HG03520 (cell line): Measurements from ENCODE around the gene ADAP1.

Source experiments
- ATAC-seq: cut with Tn5 transposase; IDR thresholded peaks from one replicate; pipeline ENCODE4 v1.9.1; 2021; ENCODE audit warnings: mild to moderate bottlenecking, moderate library complexity; ENCODE audit not compliant: unreplicated experiment

Gene ADAP1

DNA sequence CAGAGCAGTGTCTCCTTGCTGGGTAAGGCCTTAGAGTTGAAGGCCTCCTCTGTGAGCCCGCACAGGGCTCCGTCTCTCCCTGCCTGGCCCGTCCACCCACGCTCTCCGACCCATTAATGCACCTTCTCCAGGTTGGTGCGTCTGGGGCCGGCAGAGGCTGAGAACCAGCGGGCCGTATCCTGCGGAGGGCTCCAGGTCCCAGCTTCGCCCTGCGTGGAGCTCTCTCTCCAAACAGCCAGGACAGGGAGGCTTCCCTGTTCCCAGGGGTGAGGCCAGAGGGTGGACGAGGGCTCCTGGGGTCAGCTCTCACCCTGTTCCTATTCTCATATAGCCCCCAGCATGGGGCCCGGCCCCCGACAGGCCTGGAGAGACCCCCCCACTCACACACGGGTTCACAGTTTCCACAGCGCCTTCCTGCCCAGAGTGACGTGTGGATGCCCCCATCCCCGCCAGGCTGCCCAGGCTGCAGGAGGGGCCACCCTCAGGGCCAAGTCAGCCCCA lies 43.5 kb downstream of the ADAP1 start:
- no peak for ATAC-seq

DNA sequence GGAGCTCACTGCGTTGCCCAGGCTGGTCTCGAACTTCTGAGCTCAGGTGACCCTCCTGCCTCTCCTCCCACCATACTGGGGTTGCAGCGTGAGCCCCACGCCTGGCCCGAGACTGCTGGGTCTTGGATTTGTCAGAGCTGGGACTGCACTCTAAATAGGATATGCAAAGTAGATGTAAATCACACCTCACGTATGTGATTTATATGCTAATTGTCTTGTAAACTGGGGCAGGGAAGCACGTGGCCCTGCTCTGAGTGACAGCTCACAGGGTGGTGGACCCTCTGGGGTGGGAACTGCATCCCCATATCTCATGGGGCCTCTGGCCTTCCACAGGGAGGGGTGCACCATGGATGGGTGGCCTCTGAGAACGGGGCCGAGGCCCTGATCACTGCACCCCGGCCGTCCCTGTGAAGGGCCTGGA lies 44.0 kb downstream of the ADAP1 start:
- ATAC-seq = no peak

- no peak for ATAC-seq
Observed at GRCh38 chr7:909358-910329, 44.8 kb downstream of the ADAP1 start.

- peak; percentile 66 for ATAC-seq
Observed at GRCh38 chr7:908591-909357, 45.7 kb downstream of the ADAP1 start.

DNA sequence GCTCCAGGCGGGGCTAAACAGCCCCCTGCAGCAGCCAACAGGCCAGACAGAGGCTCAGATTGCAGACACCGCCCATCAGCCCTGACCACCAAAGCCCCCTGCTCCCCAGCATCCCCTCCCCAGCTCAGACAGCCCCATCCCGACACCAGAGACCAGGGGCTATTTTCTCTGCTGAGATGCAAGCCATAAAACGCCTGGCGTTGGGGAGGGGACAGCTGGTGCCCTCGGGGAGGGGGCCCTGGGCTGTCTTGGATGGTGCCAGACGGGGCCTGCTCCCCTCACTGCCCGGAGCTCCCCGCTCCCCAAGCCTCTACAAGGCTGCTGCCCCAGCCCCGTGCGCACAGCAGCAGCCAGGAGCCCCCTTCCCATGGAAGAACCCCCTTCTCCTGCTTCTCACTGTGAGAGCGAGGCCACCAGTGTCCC lies 46.3 kb downstream of the ADAP1 start:
- no peak for ATAC-seq

- ATAC-seq = no peak
Observed at GRCh38 chr7:907158-907980, 47.1 kb downstream of the ADAP1 start.

DNA sequence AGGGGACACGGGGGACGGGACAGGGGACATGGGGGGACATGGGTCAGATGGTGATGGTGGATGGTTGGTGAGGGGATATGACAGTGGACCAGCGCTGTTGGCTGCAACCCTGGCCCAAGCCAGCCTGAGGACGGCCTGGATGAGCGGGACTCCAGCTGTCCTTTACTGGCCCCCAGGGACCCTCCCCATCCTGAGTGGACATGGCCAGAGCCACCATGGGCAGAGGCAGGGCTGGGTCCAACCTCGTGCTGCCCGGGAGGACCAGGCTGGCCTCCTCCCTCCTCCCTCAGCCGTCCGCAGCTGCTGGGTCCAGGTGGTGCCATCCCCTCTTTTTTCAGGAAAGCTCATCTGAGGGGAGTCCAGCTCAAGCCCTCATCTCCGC lies 47.7 kb downstream of the ADAP1 start:
- ATAC-seq = no peak

DNA sequence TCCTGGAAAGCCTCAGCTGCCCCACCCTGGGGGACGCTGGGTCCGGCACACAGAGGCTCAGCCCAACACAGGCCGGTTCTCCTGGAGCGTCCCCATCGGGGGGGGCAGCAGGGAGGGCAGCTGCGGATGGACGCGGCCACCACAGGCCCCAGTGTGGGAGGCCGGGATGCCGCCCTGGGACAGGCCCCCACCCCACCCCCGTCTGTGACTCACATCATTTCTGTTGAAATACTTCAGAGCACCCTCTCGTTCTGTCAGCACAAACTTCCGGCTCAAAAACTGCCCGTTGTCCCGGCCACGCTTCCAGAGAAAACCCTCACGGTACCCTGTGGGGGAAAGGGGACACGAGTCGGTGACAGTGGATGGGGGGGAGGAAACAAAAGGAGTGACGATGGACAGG lies 49.6 kb downstream of the ADAP1 start:
- no peak for ATAC-seq

- ATAC-seq = no peak
Observed at GRCh38 chr7:903921-904755, 50.3 kb downstream of the ADAP1 start.

- no peak for ATAC-seq
Observed at GRCh38 chr7:902996-903395, 51.5 kb downstream of the ADAP1 start.

DNA sequence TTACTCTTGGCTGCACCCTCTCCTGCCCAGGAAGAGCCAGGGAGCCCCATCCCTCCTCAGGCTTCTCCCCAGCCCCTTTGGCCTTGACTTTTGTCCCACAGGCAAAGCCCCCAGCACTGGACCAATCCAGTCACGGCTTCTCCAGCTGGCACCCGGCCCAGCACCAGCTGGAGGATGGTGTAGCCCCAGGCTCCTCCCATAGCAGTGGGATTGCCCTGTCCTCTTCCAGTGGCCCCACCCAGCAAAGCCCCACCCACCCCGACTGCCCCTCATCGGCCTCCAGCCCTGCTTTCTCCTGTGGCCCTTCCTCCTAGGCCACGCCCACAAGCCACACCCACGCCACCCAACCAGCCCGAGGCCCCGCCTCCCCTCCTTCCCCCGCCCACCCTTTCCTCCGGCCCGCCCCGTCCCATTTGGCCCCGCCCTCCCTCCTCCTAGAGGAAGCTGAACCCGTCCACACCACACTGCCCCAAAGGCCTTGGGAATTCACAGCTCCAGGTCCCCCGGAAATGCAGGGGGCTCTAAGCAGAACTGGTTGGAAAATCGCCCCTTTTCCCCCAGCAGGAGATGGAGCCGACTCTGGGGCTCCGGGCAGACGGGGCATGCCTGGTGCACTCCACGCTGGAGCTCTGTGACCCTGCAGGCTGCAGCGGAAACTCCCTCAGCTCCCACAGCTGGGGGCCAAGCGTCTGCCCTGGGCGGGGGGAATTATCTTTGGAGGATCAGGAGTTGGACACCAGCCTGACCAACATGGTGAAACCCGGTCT lies 52.9 kb downstream of the ADAP1 start:
- no peak for ATAC-seq

DNA sequence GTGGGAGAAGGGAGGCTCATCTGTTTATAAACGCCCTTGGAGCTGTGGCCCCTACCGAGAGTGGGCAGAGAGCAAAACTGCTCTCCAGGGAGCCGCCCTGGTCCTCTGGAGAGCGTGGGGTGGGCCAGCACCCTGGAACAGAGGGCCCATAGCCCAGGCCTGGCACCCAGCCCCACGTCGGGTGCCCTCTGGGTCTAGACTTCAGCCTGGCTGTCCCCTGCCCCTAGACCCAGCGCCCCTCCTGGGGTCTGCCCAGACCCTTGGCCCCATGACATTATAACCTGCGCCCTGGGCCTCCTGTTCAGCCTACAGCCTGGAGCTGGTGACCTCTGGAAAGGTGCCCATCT lies 53.5 kb downstream of the ADAP1 start:
- ATAC-seq = no peak

DNA sequence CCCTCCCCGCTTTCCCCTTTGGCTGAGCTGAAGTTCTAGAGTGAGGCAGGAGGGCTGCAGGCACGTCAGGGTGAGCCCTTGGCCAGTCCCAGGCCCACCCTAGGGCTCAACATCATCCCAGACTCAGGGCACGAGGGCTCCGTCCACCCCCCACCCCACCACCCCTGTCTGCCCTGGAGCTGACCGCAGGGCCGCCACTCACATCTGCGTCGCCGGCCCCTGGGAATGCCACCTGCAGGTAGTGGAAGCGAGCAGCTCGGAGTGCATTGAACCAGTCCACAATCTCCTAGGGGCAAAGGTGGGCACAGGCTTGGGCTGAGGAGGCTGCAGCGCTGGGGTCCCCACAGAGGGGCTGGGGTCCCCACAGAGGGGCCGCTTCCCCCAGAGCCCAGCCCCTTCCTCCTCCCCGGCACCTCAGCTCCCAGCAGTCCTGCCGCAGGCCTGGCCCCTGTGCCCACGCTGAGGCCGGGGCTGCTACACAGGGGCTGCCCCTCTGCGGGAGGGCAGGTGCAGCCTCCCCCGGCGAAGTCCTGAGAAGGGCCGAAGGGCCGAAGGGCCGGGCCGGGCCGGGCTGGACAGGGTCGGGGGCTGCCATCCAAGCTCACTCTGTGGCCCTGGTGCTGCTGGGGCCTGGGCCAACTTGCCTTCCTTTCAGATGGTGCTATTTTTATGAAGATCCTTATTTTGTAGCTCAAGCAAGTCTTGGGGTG lies 54.0 kb downstream of the ADAP1 start:
- ATAC-seq = no peak

- ATAC-seq = no peak
Observed at GRCh38 chr7:899806-900205, 54.7 kb downstream of the ADAP1 start.

DNA sequence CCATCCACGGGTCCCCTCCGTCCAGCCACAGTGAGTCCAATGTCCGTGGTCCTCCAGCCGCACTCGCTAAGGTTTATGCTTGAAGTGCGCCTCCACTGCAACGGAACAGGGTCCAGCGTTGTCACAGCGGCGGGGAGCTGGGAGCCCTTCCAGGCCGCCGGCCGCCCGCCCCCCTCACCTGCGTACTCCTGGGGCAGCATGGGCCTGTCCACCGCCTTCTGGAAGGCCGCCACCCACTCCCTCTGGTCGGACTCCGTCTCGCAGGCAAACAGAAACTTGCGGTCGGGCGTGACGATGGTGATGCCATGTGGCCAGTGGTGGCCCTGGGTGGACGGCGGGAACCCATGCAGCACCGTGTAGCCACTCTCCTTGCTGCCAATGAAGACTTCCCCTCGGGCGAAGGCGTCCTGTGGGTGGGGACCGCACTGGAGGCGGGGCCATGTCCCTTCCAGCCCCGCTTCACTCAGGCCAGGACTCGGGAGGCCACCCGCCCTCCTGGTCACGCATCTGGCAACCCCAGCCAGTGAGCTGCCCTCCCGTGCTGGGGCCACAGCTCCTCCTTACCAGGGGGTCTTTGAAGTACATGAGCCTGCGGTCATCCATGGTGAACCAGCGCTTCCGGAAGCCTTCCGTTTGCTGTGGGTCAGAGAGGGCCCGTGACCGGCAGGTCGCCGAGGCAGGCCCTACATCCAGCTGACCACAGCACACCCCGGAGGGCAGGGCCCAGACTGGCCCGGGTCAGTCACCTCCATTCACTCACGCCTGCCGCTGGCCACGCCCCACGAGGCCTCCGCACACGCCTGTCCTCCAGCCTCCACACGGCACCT lies 55.4 kb downstream of the ADAP1 start:
- no peak for ATAC-seq

DNA sequence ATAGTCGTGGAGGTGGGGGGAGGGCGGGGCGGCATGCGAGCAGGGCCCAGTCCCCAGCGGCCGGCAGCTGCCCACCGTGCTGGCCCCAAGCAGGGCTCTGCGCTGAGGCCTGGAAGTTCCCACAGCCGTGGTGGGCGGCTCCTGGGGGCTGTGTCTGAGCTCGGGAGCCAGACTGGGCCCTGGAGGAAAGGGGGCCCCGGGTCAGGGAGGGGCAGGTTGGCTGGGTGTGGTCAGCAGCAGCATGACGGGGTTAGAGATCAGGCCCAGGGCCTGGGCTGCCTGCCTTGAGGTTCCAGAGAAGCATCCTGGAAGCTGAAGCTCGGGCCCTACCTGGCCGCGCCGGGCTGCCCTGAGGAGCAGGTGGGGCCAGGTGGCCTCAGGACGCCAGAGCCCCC lies 56.0 kb downstream of the ADAP1 start:
- no peak for ATAC-seq

- no peak for ATAC-seq
Observed at GRCh38 chr7:897771-898376, 56.6 kb downstream of the ADAP1 start.

DNA sequence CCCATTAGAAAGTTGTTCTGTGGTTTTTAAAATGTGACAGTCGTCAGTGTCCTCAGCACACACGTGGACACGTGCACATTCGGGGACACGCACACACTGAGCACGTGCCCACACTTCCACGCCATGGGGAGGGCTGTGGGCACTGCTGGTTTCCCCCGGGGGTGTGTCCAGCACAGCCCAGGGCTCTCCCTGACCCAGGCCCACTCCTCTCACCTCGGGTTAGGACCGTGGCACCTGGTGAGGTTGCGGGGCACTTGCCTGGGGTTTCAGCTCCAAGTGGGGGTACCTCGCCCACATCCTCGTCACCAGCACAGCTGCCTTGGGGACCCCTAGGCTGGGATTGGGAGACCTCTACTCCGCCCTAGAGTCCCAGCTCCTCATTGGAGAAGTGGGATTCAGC lies 57.4 kb downstream of the ADAP1 start:
- no peak for ATAC-seq
